ENCODE results near the gene LIFR.

LIFR gene

DNA sequence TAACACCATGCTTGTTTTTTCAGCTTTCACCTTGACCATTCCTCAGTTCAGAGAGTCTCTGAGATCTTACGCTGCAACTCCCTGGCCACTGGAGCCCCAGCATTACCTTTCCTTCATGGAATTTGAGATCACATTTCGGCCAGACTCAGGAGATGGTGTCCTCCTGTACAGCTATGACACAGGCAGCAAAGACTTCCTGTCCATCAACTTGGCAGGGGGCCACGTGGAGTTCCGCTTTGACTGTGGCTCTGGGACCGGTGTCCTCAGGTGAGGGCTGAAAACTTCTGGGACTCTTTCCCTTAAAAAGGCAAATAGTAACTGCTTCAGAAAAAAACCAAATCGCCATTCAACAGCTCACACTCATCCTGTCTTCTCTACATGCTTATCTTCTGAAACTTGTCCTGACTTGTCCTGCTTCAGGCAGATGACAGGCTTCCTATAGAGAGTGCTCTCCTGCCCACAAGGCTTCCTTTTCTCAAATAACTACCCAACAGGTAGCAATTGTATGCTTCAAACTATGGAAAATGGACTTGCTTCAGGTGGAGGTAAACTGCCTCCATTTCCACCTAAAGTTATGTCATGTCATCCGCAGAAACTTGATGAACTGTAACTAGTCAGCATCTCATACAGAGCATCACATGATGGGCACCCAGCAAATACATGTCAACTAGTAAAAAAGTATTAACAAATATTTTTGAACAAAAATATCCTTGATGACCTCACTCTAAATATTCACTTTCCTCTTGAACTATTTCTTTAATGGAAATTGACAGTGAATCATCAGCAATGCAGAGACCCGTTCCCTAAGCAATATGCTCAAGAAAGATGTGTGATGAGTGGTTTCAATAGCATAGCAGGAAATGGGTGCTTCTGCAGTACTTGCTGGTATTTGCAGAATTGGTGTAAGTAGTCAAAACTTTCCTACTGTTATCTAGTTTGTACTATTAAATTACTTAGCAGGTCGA lies 129.2 kb downstream of the LIFR start:
- no peak for DNase-seq

GRCh38 chr5:38426490-38426889 lies 130.0 kb downstream of the LIFR start:
- no peak for DNase-seq
